Left colon (tissue), 2 donors: Measurements from ENCODE around the gene PCAT6. TPM values are rescaled to one million over a fixed set of nuclear protein-coding genes. Genes with fewer than 3 reads are reported as not detected.

ENCODE experiments used
- ATAC-seq: fragments of 200-7000 bp; cut with Tn5 transposase; one replicate; pipeline ENCODE4 v1.9.1; 2020; ENCODE audit warnings: mild to moderate bottlenecking, moderate library complexity
- DNase-seq, 2 donors: peaks; one replicate each; pipeline ENCODE4 v3.0.0-alpha.2; 2020
- intact Hi-C, 2 donors: fragments of 100-400 bp; cut with DNase I in 1 of 2; cut with micrococcal nuclease in 1 of 2; formaldehyde crosslinking; loops; one replicate each; pipeline versions ENCODE4 v1.11.2 to v1.14.0; 2022; cut with DNase I, micrococcal nuclease
- total RNA-seq, 2 donors: library from RNA; stranded (reverse); fragmentation: NEBNext Ultra II Directional; extraction: Animal tissue kit (Norgen Biotek cat#: 25700); gene quantifications; one replicate each; pipeline ENCODE4 v1.2.1, GENCODE V29; 2021
- donor health status: DM: no; HTN: no; CAD: no.
- donor health status: DM: yes; HTN: yes; CAD: no.

The PCAT6 gene
- total RNA-seq, 2 donors from 2014 or later = 1.2 to 1.4 TPM

DNA sequence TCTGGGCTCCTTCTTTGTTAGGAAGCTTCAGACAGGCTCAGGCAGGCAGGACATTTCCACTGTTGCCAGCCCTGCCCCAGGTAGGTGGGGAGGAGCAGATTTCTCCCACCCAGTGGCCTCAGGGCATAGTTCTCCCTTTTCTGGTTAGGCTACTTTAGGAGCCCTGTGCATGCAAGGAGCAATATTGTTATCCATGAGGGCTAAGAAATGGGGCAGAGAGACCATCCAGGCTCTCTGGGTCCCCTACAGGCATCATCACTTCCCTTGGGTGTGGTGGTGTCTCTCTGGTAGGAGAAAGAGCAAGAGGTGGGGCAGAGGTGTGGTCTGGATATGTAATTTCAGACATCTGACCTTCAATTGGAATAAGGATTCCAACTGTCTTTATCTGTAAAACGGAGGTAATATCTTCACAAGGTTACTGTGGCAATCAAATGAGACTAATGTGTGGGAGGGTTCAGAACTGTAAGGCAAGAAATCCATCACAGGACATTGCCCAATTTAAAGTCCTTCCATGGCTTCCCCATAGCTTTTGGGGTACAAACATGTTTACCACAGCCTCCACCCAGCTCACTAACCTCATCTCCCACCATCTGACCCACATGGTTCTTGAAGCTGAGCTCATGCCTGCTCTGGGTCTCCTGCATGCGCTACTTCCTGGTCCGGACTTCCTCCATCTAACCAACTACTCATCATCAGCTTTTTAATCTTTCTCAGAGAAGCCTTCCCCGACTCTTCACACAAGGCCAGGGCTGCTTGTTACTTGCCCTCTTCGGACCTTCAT is 26.1 kb downstream of the PCAT6 start:
- ATAC-seq = peak; percentile 73
- intact Hi-C loops = no loop called here

DNA sequence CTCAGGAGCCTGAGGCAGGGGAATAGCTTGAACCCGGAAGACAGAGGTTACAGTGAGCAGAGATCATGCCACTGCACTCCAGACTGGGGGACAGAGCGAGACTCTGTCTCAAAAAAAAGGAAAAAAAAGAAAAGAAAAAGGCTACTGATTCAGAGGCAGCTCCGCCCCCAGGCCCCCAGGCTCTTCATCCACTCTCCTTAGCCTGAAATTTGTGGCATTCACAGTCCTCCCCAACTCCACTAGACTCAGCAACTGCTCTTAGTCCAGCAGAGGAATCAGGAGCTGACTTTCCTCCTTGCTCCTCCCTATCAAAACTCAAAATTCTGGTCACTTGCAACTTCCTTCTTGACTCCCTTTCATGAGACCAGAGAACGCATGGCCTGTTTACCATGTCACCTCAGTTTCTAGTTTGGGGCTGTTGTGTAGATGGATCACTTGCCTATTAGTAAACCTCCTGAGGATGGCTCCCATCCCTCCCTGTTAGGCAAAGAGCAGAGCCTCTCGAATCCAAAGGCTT is 27.1 kb downstream of the PCAT6 start:
- intact Hi-C loops = no loop called here
- DNase-seq (no peak), ATAC-seq (no peak)

More for the DNA sequence above, 26.1 kb downstream of the PCAT6 start:
- no peak for DNase-seq

DNA sequence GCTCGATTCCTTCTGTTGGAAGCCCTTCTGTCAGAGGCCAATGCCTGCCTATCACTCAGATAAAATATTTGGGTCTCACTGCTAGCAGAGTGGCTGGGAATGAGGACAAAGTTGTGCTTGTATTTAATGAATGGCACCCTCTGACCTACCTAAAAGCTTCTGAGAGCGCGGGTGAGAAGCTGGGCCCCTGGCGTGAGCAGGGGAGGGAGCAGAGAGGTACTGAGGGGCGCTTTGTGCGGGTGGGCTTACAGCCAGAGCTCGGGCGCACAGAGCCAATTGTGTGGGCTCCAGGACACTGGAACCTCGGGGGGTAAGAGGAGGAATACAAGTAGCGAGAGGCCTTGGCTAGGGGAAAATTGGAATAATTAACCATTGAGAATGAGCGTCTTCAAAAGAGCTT is 32.3 kb downstream of the PCAT6 start:
- DNase-seq = no peak
- intact Hi-C loops = no loop called here
- ATAC-seq = no peak

DNA sequence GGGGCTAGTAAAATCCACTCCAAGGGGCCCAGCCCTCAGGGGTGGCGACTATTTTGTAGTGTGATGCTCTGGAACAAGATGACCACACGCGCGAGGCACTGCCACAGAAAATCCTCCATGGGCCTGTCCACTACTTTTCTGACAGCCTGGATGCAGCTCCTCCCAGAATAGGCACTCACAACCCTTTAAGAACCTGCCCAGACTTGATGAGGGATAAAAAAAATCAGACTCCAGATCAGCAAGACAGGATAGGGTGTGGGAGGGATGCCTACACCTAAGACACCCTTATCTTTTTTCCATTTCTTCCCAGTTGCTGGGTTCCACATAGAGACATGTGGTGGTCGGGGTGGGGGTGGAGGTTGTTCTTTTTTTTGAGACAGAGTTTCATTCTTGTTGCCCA is 33.5 kb downstream of the PCAT6 start:
- intact Hi-C loops = no loop called here
- DNase-seq (no peak), ATAC-seq (no peak)

DNA sequence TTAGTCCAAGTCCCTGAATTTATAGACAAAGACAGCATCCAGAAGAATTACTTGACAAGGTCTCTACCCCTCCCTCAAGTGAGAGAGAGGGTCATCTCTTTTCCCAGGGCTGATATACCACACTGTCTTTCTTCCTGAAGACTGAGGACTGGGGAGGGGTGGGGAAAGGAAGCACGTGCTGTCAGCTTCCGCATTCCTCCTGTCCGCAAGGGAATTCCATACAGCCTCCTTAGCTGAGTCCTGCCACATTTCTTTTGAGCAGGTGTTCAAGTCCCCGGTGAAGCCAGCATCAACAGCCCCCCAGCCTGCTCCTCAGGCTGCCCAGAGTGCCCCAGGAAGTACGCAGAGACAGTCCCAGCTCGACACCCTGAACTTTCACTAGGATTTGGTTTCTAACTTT is 34.2 kb downstream of the PCAT6 start:
- intact Hi-C loops = no loop called here
- ATAC-seq = no peak
- DNase-seq = no peak

DNA sequence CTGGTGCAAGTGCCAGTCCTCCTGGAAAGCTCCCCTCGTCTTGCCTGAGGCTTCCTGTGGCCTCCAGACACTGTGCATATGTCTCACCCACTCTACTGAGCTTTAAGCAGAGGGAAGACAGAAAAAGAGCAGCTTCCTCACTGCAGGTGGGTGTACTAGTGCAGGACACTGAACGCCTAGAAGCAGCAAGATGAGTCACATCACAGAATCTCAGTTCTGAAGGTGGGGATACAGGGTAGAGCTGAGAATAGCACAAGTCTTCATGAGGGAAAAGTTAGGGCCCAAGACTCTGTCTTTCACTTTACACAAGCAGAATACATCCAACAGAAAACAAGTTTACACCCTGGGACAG is 37.4 kb downstream of the PCAT6 start:
- no peak for ATAC-seq
- intact Hi-C loops = no loop called here
- no peak for DNase-seq

DNA sequence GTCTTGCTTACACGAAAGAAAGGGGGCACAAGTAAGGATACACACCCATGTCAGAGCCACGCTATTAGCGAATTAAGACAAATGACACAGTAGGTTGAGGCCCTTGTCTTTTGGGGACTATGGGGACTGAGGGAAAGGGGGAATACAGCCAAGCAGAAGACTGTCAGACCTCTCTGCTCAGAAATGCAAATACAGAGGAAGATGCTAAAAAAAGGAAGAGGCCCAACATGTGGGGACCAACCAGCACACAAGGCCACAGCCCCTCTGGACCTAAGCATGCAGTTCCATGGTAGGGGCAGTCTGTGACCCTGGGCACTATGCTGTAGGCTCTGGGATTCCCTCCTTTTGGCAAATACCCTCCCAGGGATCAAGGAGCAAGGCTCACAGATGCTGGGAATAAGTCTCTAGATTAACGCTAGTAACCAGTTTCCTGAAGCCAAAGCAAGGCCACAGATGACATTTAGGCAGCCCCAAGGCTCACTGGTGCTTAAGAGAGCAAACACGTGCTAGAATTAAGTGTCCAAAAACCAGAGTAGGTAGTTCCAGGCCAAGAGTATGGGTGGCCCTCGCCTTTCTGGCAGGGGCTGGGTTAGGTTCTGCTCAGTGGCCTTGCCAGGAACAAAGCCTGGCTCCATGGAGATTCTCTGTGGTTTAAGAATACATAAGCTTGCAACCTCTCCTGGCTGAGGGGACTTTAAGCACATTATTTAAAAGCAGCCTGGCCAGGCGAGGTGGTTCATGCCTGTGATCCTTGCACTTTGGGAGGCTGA is 40.0 kb downstream of the PCAT6 start:
- DNase-seq = no peak
- intact Hi-C loops = no loop called here

DNA sequence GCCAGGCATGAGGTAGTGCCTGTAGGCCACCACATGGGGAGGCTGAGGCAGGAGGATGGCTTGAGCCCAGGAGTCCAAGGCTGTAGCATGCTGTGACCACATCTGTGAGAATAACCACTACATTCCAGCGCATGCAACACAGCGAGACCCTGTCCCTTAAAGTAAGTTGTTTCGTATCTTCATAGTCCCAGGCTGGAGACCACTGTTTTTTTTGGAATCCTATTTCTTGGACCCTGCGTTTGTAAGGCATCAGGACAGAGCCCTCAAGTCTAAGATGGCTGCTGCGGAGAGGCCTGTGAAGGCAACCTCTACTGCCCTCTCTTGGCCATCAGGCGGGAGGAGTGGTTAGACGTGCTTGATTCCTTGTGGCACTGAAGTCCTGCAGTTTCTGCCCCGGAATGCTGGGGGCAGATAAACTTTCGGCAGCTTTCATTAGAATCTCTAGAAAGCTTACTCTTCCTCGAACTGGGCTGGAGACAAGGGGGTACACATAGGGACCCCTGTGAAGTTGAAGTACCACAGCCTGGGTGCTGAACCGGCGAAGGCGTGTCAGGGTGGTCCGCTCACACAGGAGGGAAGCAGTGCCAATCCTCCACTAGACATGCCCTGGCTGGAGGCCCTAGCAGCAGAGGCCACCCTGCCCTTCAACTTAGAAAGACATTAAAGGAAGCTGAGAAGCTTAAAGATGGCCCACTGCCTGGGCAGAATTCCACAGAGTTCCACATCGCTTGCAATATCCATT is 41.6 kb downstream of the PCAT6 start:
- ATAC-seq (peak; percentile 52), DNase-seq (peak in 1 of 2 donors; percentile 35)
- intact Hi-C loops = no loop called here

More for the DNA sequence above, 40.0 kb downstream of the PCAT6 start:
- no peak for ATAC-seq

DNA sequence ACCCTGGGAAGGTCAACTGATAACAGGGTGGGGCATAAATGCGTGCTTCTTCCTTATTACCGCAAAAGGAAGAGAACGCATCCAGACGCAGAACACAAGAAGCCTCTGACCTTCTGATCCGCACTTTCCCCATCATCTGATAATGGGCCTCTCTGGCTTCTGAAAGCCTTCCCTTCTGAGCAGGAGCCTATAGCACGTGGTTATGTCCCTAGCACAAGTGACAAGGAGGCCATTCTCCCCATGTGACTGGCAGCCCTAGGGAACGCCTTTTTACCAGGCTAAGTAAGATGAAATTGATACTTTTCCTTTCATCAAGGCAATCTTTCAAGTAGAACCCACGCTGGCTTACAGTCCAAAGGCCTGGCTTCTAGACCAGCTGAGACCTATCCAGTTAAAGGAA is 44.0 kb downstream of the PCAT6 start:
- intact Hi-C loops = no loop called here
- no peak for DNase-seq
- peak; percentile 17 for ATAC-seq

DNA sequence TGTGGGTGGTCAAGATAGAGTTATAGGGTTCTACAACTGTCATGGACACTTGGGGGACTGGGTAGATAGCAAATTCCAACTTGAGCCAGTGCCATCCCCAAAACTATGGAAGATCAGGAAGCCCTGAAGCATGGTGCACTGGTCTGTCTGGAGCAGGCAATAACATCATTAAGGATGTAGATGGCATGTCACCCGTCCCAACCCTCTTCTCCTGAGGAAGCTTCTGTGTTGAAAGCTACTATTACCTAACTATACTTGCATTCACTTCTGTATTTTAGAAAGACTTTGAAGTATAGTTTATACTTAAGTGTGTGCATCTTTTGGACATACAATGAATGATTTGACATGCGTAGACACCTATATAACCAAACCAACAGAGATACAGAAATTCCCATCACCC is 45.3 kb downstream of the PCAT6 start:
- intact Hi-C loops = no loop called here
- no peak for DNase-seq
- no peak for ATAC-seq

DNA sequence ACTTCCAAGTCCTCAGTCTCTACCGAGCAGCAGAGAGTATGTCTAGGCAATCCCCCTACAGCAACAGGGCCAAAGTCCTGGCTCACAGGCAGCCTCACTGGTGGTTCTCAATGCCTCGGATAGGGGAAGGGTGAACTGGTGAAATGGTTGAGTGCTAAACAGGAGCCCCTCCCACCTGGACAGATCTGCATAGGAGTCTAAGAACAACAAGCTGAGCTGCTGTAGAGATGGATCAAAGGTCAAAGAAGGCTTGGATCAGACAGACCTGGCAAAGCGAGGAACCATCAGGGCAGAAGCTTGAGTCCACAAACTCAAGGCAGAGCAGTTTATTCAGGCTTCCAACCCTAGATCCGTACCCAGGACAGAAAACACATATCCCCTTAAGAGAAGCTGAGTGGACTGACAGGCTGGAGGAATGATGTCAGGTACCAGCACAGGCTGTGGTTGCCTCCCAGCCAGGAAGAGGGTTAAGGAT is 46.4 kb downstream of the PCAT6 start:
- intact Hi-C loops = no loop called here
- peak; percentile 47 for ATAC-seq

DNA sequence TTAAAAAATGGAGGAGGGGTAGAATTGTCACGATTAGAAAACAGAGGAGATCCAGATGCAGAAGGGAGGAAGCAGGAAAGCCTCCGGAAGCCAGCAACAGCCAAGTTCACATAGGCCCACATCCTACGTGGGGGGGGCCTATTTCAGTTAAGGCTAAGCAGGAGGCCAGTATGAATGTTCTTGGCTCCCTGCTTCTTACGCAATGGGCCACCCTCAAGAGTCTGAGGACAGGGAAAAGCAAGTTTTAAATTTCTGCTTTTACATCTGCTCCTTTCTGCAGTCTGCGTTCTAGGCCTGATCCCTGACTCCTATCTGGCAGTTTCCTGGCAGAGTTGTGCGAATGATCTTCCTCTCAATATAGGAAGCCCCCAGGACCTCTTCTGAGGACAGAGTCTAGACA is 47.6 kb downstream of the PCAT6 start:
- ATAC-seq (no peak), DNase-seq (peak in 1 of 2 donors; percentile 53)
- intact Hi-C loops = no loop called here

More for the DNA sequence above, 46.4 kb downstream of the PCAT6 start:
- peak; percentile 39 to 46 for DNase-seq

DNA sequence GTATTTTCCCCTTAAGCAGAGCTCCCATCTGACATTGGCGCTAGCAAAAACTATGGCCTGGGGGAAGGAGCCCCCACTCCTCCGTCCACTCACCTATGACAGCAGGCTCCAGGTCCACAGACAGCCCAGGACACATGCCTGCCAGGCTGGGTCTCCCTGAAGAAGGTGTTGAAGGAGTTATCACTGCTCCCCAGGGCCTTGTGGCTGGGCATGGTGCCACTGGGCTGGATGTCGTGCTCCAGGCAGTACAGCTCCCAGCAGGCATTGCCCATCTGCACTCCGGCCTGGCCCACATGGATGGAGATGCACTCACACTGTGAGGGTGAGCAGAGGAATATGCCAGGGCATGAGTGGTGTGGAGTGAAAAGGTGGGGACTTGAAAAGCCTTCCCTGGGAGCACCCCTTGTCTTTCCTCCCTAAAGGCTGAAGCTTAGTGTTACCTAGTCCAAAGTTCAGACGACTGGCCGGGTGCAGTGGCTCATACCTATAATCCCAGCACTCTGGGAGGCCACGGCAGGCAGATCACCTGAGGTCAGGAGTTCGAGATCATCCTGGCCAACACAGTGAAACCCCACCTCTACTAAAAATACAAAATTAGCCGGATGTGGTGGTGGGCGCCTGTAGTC is 48.1 kb downstream of the PCAT6 start:
- intact Hi-C loops = no loop called here
- no peak for DNase-seq
- ATAC-seq = no peak

DNA sequence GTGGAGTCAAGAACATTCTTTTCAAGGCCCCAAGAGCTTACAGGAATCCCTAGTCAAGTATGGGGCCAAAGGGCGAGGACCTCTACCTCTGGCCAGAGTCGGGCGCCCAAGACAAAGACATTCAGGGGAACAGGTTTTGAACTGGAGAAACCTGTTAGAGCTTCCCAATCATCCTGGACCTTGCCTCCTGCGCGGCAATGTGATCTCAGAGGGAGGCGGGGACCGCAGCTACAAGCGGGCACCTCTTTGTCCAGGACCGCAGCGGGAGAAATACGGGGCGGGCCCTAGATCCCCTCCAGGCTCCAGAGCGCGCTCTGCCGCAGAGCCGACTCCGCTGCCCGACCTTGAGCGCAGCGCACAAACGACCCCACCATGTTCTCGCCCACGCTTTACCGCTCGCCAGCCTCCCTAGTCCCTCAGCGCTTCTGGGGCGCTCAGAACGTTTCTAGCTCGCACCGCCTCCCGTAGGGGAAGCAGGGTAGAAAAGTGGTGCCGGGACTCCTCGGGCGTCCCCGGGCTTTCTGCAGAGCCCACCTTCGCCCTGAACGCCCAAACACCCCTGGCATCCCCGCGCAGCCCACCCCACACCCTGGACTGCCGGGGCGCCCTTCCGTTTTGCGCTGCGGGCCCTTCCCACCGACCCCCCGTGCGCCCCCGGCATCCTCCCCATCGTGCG is 50.1 kb downstream of the PCAT6 start:
- intact Hi-C loops = no loop called here
- DNase-seq = peak; percentile 84 to 89
- peak; percentile 80 for ATAC-seq

Other genes starting within 250 kb of the PCAT6 start
- gene SYT2, start 100.5 kb upstream of the PCAT6 start, total RNA-seq = under 1 TPM; 0.06 to 0.42 TPM
- 10 to 100 TPM; 63.1 to 65.5 TPM for gene KDM5B, start 2.5 kb upstream of the PCAT6 start, total RNA-seq
- 10 to 100 TPM; 12.0 to 14.3 TPM for gene RABIF, start 78.2 kb downstream of the PCAT6 start, total RNA-seq
- 10 to 100 TPM; 28.9 to 35.0 TPM for gene KLHL12, start 116.3 kb downstream of the PCAT6 start, total RNA-seq
- gene ADIPOR1, start 147.4 kb downstream of the PCAT6 start, total RNA-seq = 10 to 100 TPM; 69.7 to 90.4 TPM
- 10 to 100 TPM; 21.2 to 31.9 TPM for gene CYB5R1, start 156.3 kb downstream of the PCAT6 start, total RNA-seq
- 10 to 100 TPM; 91.5 to 97.1 TPM for gene TMEM183A, start 196.4 kb downstream of the PCAT6 start, total RNA-seq
- 1 to 10 TPM in 1 of 2 donors, under 1 TPM in 1; 0.58 to 1.7 TPM for gene PPFIA4, start 215.5 kb downstream of the PCAT6 start, total RNA-seq